ENCODE data around the gene PACSIN3.

The PACSIN3 gene

DNA sequence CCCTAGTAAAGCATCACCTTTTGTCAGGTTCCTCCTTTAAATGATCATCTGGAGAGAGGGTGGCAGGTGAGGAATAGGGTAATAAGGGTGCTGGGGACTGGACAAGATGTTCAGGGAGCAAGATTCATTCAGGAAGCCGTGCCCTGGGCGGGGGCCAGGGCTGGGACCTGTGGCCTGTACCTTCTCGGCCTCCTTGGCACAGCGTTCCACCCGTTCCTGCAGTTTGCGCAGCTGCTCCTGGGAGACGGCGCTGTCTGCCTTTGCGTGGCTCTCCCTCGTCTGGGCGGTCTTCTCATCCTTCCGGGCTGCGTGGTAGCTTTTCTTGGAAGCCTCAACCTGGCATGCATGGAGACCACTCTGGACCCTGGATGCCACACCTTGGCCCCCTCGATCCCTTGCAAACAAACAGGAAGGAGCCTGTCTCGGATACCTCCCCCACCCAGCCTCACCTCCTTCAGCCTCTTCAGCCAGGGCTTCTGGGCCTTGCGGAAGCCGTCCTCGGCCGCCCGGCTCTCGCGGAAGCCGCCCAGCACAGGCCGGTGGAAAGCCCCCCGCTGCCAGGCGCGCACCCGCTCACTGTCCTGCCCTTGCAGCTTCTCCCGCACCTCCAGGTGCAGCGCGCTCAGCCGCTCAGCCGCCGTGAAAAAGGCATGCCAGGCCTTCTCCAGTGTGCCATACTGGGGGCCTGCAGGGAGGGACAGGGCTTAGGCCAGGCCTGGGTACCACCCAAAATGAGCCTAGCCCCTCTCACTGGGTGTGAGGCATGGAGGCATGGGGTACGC is 6.0 kb downstream of the PACSIN3 start:
- no peaks in the 10 kb centered on the region for H3K9me3 ChIP-seq (ENCODE audit: insufficient read depth, low read depth, low read length)
- peaks cover 18% of the 10 kb centered on the region for H3K36me3 ChIP-seq (ENCODE audit: insufficient read depth, low read depth, low read length)
- peaks cover 11% of the 10 kb centered on the region for H3K4me1 ChIP-seq (ENCODE audit: insufficient read depth, low read length)
- peak overlapping the region; percentile 8; the same call in 1 of the 2 replicates for H3K9ac ChIP-seq (ENCODE audit: low read depth, low read length)
- H3K4me3 ChIP-seq (ENCODE audit: low read length): no peak overlapping the region
- no peak overlapping the region for H3K27ac ChIP-seq (ENCODE audit: low read length)
- H3K27me3 ChIP-seq (ENCODE audit: insufficient read depth, low read length): no peaks in the 10 kb centered on the region

DNA sequence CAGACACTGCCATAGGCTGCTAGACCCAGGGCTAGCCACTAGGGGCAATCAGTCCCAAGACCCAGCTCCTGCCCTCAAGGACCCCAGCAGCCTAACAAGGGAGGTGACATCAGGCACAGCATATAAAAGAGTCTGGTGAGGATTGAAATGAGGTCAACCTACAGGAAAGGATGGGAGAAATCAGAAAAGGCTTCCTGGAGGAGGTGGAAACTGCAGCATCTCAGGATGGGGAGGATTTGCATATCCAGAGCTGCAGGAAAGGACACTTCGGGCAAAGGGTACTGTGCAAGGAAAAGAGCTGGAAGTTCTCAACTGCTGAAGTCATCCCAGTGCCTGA is 6.6 kb downstream of the PACSIN3 start:
- H3K4me3 ChIP-seq (ENCODE audit: low read length): no peak overlapping the region
- peak overlapping the region; percentile 8; the same call in 1 of the 2 replicates for H3K9ac ChIP-seq (ENCODE audit: low read depth, low read length)
- H3K9me3 ChIP-seq (ENCODE audit: insufficient read depth, low read depth, low read length): no peaks in the 10 kb centered on the region
- peaks cover 6% of the 10 kb centered on the region for H3K4me1 ChIP-seq (ENCODE audit: insufficient read depth, low read length)
- H3K36me3 ChIP-seq (ENCODE audit: insufficient read depth, low read depth, low read length): peaks cover 24% of the 10 kb centered on the region
- no peak overlapping the region for H3K27ac ChIP-seq (ENCODE audit: low read length)
- no peaks in the 10 kb centered on the region for H3K27me3 ChIP-seq (ENCODE audit: insufficient read depth, low read length)

DNA sequence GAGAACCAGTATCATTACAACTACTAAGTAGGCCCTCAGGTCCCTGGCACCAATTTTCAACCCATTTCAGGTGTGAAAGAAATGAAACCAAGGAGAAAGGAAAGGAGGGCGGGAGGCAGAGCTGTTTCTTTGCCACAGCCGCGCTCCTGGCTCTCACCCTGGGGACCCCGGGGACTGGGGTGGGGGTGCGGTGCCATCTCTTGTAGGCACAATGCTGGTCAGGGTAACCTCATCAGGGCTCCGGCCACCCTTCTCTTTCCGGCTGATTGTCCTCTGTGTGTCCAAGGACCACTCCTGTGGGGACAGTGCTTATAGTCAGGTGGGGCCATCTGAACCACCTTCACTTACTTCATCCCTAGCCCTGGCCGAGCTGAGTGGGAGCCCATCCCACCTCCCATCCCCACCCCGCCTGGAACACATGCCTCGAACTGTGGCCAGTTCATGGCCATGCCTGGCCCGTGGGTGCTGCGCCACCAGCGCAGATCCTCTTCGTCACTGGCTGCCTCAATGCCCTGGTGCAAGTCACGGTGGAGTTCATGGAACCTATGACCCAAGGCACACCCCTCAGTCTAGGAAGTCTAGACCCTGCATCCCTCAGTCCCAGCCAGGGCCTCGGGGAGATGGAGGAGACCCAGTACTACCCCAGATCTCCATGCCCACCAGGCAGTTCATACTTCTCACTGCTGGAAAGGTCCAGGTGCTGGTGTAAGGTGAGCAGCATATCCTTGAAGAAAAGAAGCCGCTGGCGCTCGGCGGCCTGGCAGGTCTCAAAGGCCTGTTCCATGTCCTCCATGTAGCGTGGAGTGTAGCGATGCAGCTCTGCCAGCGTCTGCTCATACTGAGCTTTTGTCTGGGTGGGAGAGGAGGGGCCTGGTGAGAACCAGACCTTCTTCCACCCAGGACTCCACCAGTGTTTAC is 7.2 kb downstream of the PACSIN3 start:
- Histone ChIP-seq H3K4me1 (ENCODE audit: insufficient read depth, low read length) (peaks cover 1% of the 10 kb centered on the region; the same call in 1 of the 2 replicates), H3K27ac (ENCODE audit: low read length) (no peak overlapping the region), H3K9ac (ENCODE audit: low read depth, low read length) (no peak overlapping the region; the same call in 1 of the 2 replicates), H3K27me3 (ENCODE audit: insufficient read depth, low read length) (no peaks in the 10 kb centered on the region), H3K4me3 (ENCODE audit: low read length) (no peak overlapping the region), H3K36me3 (ENCODE audit: insufficient read depth, low read depth, low read length) (peaks cover 27% of the 10 kb centered on the region), H3K9me3 (ENCODE audit: insufficient read depth, low read depth, low read length) (no peaks in the 10 kb centered on the region)

DNA sequence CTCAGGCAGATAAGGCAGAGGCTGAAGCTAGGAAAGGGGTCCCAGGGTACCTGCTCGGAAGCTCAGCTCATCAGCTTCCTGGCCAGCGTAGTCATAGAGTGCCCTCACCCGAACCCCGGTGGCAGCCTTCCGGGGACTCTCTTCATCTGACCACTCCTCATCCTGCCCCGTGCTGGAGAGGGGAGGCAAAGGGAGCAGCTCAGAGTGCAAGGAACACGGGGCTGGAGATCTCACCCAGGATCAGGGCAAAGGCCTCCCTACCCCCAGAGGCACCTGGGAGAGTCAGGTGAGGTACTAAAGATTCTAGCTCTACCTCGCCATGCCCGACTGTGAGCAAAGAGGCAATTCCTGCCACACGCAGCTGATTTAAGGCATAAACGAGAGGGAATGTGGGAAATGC is 7.9 kb downstream of the PACSIN3 start:
- no peak overlapping the region for H3K9ac ChIP-seq (ENCODE audit: low read depth, low read length)
- no peaks in the 10 kb centered on the region for H3K27me3 ChIP-seq (ENCODE audit: insufficient read depth, low read length)
- no peak overlapping the region for H3K27ac ChIP-seq (ENCODE audit: low read length)
- no peak overlapping the region for H3K4me3 ChIP-seq (ENCODE audit: low read length)
- peaks cover 34% of the 10 kb centered on the region for H3K36me3 ChIP-seq (ENCODE audit: insufficient read depth, low read depth, low read length)
- no peaks in the 10 kb centered on the region for H3K9me3 ChIP-seq (ENCODE audit: insufficient read depth, low read depth, low read length)
- H3K4me1 ChIP-seq (ENCODE audit: insufficient read depth, low read length): no peaks in the 10 kb centered on the region

DNA sequence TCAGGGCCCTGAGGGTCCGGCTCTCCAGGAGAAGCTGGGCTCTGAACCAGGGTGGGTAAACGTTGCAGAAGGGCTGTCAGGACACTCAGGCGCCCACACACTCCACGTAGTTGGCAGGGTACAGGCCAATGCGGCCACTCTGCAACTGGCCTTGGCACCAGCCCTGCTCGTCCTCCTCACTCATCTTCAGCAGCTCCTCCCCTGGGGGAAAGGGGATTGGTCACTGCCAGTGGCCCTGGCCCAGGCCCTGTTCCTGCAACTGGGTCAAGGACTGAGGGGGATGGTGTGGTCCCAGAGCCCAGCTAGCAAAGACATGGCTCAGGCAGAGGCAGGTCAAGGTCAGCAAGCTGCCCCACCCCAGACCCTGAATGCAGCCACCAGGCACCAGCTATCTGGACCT is 8.4 kb downstream of the PACSIN3 start:
- Histone ChIP-seq H3K9ac (ENCODE audit: low read depth, low read length) (peak overlapping the region; percentile 86; the same call in 1 of the 2 replicates), H3K36me3 (ENCODE audit: insufficient read depth, low read depth, low read length) (peaks cover 38% of the 10 kb centered on the region), H3K27ac (ENCODE audit: low read length) (no peak overlapping the region), H3K4me1 (ENCODE audit: insufficient read depth, low read length) (no peaks in the 10 kb centered on the region), H3K27me3 (ENCODE audit: insufficient read depth, low read length) (no peaks in the 10 kb centered on the region), H3K4me3 (ENCODE audit: low read length) (peak overlapping the region; percentile 78; the same call in 1 of the 2 replicates), H3K9me3 (ENCODE audit: insufficient read depth, low read depth, low read length) (no peaks in the 10 kb centered on the region)

DNA sequence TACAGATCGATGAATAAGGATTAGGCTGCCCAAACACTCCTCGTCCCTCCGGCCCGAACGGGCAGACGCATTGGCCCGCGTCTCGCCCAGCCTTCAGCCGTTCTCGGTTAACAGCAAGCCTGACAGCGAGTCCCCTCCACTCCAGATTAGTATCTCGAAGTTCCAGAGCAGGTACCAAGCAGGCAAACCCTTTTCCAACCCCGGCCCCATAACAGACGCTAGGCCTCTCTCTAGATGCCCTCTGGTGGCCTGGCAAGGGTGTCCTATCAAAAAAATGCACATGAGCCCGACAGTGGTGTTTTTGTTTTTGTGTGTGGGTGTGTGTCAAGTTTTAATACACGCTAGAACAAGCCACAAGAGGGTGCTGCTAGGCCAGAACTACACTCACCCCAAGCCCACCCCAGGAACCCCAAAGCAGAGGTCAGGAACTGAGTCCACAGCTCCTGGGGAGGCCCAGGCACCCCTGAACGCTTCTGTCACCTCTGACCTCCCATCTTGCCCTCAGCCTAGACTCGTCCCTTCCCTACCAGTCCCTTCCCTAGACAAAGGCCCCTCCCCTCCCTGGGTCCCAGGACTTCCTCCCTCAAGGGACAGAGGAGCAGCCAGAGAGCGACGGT is 8.9 kb downstream of the PACSIN3 start:
- Histone ChIP-seq H3K27me3 (ENCODE audit: insufficient read depth, low read length) (no peaks in the 10 kb centered on the region), H3K36me3 (ENCODE audit: insufficient read depth, low read depth, low read length) (peaks cover 43% of the 10 kb centered on the region), H3K4me1 (ENCODE audit: insufficient read depth, low read length) (no peaks in the 10 kb centered on the region), H3K9ac (ENCODE audit: low read depth, low read length) (peak overlapping the region; percentile 86; the same call in 1 of the 2 replicates), H3K9me3 (ENCODE audit: insufficient read depth, low read depth, low read length) (no peaks in the 10 kb centered on the region), H3K4me3 (ENCODE audit: low read length) (peak overlapping the region; percentile 78), H3K27ac (ENCODE audit: low read length) (no peak overlapping the region)

DNA sequence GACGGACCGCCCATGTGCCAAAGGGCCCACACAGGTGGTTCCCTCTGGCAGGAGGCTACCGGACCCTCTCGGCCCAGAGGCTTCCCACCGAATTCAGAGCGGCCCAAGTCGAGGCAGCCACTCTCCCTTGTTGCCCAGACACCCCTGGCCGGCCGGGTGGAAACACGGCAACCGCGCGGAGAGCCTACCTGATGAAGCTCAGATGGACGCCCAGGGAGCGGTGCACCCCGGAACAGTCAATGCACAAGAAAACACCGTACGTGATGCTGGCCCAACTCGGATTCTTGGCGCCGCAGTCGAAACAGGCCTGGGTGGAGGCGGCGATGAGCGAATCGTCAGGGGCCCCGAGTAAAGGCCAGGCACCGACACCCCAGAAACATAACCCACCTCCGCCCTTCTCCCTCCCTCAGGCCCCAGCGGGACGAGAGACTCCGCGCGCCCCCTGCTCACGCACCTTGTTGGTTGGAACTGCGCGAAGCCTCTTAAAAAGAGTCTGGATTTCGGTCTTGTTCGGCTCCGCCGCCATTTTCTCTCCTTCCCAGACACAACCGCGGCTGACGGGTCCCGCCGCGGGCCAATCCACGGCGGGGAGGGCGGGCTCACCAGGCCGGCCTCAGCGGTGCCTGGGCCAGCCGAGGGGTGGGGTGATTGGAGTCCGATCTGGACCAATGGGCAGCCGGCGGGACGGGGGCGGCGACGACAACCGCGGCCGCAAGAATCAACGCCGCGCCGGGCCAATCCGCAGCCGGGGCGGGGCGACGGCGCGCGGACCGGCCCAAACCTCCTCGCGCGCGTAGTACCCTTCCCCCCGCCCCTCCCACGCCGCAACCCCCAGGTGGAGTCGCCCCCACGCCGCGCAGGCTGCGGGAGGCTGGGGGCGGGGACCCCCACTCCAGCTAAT is 9.7 kb downstream of the PACSIN3 start, which contains the start of gene ARFGAP2:
Gene ARFGAP2, minus strand, starts transcription at position 552 of the 901 bp plus-strand sequence. Its CDS starts 26 bp downstream, at position 526.
- Histone ChIP-seq H3K27ac (ENCODE audit: low read length) (peak within 1 kb of the TSS; percentile 77), H3K9me3 (ENCODE audit: insufficient read depth, low read depth, low read length) (no peaks in the 10 kb centered on the region), H3K27me3 (ENCODE audit: insufficient read depth, low read length) (no peaks in the 10 kb centered on the region), H3K9ac (ENCODE audit: low read depth, low read length) (peak within 1 kb of the TSS; percentile 98), H3K4me3 (ENCODE audit: low read length) (peak within 1 kb of the TSS; percentile 78), H3K36me3 (ENCODE audit: insufficient read depth, low read depth, low read length) (peaks cover 51% of the 10 kb centered on the region), H3K4me1 (ENCODE audit: insufficient read depth, low read length) (no peaks in the 10 kb centered on the region)

DNA sequence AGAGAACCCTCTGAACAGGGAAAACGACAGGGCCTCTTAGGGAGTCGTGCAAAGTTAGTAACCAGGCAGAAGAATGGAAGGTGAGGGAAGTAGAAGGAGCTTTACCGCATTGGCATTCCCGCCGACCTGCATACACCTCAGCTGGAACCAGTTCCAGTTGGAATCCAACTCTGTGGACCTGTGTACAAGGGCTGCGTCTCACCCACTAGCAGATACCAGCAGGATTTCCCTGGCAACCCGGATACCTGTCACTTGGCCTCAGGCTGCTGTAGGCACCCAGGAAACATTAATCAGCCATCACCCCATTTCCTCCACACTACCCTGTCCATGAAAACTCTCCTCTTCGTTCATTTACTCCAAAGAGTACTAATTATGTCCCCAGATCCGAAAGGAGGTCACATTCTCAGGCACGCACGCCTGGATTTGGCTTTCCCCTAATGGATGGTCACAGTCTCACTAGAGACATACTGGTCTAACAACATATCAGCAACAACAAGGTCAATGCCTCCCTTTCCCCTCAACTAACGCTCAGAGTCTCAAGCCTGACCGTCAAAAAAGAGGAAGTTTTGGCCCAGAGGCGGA is 10.4 kb downstream of the PACSIN3 start:
- Histone ChIP-seq H3K27ac (ENCODE audit: low read length) (peak overlapping the region; percentile 77), H3K9me3 (ENCODE audit: insufficient read depth, low read depth, low read length) (no peaks in the 10 kb centered on the region), H3K36me3 (ENCODE audit: insufficient read depth, low read depth, low read length) (peaks cover 58% of the 10 kb centered on the region), H3K4me3 (ENCODE audit: low read length) (peak overlapping the region; percentile 78), H3K9ac (ENCODE audit: low read depth, low read length) (peak overlapping the region; percentile 98), H3K4me1 (ENCODE audit: insufficient read depth, low read length) (no peaks in the 10 kb centered on the region), H3K27me3 (ENCODE audit: insufficient read depth, low read length) (no peaks in the 10 kb centered on the region)

DNA sequence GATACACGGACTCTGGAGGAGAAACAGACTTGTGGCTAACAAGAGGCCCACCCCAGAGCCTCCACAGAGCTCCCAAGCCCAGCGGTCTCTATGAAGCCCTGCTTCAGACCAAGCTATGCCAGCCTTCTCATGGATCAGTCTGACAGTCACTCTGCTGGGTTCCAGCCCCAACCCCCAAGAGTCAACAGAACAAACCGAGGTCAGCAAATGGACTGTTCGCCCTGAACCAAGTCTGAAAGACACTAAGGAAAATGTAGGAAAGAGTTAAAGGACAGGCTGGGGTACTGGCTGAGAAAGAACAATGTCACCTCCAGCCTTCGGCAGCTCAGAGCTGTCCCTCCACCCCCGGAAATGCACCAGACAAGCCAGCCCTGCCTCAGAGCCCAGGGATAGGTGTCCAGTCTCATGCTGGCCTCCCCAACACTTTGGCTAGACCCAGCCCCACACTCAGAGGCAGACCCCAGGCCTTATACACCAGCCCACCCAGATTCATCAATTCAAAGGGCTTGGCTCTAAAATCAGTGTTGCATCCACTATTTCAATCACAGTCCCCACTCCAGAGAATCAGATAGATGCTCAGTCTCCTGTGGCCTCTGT is 13.4 kb downstream of the PACSIN3 start:
- no peaks in the 10 kb centered on the region for H3K9me3 ChIP-seq (ENCODE audit: insufficient read depth, low read depth, low read length)
- H3K4me1 ChIP-seq (ENCODE audit: insufficient read depth, low read length): no peaks in the 10 kb centered on the region
- H3K9ac ChIP-seq (ENCODE audit: low read depth, low read length): no peak overlapping the region
- peaks cover 66% of the 10 kb centered on the region for H3K36me3 ChIP-seq (ENCODE audit: insufficient read depth, low read depth, low read length)
- H3K27ac ChIP-seq (ENCODE audit: low read length): no peak overlapping the region
- H3K27me3 ChIP-seq (ENCODE audit: insufficient read depth, low read length): no peaks in the 10 kb centered on the region
- no peak overlapping the region for H3K4me3 ChIP-seq (ENCODE audit: low read length)

DNA sequence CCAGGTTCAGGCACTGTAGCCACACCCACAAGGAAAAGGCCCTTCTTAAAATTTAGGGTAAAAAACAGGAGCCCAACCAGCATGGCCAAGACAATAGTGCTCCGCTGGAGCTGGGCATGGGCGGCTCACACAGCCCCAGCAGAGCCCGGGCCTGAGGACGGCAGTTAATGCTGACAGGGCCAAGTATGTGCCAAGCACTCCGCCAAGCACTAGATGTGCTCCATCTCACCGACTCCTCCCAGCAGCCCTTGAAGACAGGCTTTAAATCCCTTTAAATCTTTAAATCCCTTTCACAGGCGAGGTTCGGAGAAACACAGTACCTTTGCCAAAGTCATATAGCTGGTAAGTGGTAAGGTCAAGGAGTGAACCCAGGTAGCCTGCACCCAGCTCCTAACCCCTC is 14.4 kb downstream of the PACSIN3 start:
- no peaks in the 10 kb centered on the region for H3K27me3 ChIP-seq (ENCODE audit: insufficient read depth, low read length)
- no peaks in the 10 kb centered on the region for H3K4me1 ChIP-seq (ENCODE audit: insufficient read depth, low read length)
- H3K9ac ChIP-seq (ENCODE audit: low read depth, low read length): no peak overlapping the region
- H3K9me3 ChIP-seq (ENCODE audit: insufficient read depth, low read depth, low read length): no peaks in the 10 kb centered on the region
- H3K4me3 ChIP-seq (ENCODE audit: low read length): no peak overlapping the region
- no peak overlapping the region for H3K27ac ChIP-seq (ENCODE audit: low read length)
- peaks cover 76% of the 10 kb centered on the region for H3K36me3 ChIP-seq (ENCODE audit: insufficient read depth, low read depth, low read length)
